SW 1271 (cell line): ENCODE results near the gene CD86.

Experiments used
- DNase-seq, 2 experiments: peaks; one replicate each; lab custom pipeline; 2025; lab: John Stamatoyannopoulos, UW

The CD86 gene

DNA sequence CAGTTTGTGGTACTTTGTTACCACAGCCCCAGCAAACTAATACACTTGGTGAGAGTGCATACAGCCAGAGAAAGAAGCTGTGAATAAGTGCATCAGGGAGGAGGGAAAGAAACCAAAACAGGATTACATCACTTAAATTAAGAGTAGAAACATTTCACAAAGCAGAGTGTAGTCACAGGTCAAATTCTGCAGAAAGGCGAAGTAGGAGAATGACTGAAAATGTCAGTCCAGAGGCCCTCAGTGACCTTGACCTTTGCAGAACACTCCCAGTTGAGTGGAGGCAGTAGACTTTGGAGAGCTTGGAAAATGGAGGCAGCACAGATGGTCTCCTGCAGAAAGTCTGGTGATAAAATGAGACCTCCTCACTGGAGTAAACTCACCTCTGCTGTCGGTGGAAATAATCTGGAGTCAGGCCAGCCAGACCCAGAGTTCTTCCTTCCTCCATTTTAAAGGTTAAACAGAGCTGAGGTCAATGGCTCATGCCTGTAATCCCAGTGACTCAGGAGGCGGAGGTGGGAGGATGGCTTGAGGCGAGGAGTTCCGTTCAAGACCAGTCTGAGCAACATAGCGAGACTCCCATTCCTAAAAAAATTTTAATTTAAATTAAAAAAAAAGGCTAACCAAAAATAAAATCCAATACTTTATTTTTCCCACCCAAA is 5.0 kb downstream of the CD86 start:
- no peak for DNase-seq

DNA sequence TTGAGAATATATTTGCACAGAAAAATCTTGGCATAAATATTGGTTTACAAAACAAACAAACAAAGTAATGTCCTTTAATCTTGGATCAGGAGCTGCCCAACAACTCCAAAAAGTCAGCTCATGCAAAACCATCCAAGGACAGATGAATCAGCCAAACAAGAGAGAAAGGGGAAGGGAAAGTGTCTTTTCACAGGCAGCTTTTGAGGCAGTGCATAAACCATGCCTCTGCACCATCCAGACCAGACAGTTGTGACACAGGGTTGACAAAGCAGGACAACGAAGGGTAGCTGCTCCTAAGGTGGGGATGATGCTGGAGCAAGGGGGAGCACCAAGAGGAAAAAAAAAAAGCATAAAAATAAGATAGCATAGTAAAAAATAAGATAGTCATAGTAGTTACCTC is 8.7 kb downstream of the CD86 start:
- DNase-seq: no peak

DNA sequence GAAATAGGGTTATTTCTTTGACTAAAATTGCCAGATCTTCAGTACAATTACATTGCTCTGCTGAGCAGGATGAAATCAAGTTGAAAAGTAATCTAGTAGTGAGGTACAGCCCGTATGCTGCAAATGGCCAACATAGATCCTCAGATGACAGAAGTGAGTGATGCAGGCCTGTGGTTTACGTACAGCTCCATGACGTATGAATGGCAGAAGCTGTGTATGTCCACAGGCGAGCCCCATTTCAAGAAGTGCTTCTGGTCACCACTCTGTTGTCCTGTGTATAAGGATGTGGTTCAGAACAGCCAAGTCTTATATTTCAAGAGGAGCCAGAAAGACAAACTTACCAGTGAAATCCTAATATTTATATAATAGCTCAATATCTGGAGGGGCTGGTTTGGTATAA is 9.2 kb downstream of the CD86 start:
- no peak for DNase-seq

DNA sequence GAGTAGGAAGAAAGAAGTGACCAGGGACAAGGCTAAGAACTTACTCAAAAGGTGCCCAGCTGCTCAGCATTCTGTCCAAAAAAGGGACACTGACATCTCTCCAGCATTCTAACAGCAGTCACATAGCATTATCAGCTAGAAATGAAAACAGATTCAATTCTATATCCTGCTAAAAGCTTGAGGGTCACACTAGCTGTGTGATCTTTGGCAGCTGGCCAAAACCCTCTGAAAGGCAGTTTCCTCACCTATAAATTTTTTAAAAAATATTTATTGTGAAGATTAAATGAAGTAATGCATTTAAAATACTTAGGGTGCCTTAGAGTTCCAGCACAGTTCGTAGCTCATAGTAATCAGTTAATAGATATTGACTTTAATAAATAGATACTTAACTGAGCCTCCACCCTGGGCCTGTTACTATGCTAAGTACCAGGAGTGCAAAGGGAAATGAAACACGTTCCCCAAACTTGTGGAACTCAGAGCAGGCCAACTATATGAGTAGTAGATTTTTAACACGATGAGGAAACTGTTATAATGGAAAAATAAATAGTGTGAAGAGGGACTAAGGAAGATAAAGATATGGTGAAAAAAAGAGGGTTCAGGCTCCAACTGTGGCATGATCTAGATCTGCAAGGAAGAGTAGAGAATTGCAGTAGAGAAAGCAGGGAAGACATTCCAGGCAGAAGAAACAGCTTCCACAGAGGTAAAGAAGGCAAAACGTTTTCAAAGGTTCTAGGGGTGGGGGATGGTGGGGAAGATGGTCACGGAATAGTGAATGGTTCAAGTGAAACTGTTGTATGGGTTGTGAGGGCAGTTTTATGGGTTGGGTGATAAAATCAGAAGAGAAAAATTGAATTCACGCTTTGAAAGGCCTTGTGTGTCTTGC is 11.4 kb downstream of the CD86 start:
- DNase-seq: no peak

DNA sequence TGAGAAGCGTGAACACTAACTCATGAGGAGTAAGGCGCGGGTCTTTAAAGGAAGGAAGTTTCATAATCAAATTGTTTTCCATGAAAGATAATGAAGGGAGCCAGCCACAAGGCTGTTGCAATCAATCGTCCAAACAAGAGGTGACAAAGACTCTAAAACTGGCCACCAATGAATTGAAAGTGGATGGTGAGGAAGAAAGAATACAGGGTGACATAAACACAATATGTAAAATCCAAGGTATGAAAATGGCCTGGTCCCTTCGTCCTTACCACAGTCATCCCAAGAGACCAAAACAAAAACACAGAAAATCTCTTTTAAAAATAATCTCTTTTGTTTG is 12.0 kb downstream of the CD86 start:
- no peak for DNase-seq

DNA sequence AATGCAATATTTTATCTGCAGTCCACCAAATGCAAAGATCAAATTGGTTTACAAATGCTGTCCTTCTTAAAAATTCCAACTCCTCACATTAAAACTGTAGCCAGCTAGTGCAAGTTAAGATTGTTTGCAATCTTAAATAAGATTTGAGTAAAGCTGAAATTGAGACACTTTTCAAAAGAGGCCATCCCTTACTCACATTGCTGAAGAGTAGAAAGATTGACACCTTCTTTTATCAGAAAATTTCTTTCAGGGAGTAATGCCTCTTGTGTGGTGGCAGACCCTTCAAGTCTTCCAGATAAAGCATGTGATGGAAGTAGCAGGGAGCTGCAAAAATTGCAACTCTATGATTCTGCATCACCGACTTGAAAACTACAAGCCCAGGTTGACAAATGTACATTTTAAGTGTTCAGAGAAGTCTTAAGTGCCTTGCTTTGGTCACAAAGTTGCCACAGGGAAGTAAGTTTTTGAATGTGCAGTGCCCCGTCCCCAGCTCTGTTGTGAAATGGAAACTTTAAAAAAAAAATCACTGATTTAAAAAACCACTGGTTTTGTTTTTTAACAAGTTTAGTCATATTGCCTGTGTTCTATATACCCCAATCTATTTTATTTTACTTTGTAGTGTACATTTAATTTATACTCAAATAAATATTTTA is 12.6 kb downstream of the CD86 start:
- DNase-seq: no peak

DNA sequence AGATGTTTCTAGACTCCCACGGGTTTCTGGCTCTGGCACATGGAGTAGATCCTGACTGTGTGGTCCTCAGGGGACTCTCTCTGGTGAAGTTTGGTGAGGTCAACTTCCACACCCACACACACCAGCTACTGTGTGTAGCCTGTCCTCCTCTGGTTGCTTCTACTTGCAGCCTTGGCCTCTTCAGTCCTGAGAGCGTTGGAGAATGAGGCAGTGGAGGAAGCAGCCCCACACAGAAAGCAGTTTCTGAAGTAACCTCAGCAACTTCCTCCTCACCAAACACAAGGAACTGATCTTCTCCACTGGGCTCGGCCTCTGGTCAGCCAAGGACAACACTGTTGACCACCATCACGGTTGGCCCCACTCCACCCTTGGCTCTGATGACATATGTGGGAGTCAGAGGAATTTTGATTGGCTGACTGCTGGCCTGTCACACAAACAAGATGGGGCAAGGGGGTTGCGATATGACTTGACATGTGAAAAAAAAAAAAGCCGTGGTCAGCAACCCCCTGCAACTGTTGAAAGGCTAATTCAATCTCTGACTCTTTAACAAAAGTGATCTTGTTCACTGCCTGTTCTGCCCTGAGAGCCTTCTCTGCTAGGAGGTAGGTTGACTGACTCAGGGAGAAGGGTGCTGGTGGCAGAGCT is 19.6 kb downstream of the CD86 start:
- DNase-seq: no peak

DNA sequence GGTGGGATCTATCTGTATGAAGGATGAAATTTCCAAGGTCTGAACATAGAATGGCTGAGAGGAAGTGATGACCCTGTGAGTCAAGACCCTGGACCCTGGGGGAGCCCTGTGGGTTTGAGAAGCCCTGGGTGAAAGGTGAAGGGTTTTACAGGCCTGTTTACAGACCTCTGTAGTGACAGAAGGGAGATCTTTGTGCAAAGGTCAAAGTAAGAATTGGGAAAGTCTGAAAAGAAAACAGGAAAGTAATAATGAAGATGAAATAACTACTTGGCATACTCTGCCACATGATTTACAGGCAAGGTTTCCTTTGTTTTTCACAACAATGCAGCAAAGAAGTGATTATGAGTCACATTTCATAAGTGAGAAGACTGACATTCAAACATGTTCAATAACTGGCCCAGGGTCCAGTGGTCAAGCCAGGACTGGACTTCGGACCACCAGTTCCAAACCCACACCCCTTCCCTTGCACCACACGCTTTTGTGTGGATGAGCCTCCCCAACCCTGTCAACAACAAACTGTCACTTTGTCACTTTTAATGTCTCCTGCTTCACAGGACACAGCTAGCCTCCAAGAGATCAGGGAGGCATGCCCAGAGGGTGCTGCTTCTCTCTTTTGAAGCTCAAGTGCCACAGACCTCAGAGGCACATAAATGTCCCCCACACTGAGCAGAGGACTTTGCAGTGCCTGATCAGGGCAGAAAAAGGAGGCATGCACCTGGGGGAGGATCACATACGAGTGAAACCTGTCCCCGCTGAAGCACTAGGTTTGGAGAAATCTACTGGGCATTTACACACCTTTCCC is 21.5 kb downstream of the CD86 start:
- DNase-seq: no peak

DNA sequence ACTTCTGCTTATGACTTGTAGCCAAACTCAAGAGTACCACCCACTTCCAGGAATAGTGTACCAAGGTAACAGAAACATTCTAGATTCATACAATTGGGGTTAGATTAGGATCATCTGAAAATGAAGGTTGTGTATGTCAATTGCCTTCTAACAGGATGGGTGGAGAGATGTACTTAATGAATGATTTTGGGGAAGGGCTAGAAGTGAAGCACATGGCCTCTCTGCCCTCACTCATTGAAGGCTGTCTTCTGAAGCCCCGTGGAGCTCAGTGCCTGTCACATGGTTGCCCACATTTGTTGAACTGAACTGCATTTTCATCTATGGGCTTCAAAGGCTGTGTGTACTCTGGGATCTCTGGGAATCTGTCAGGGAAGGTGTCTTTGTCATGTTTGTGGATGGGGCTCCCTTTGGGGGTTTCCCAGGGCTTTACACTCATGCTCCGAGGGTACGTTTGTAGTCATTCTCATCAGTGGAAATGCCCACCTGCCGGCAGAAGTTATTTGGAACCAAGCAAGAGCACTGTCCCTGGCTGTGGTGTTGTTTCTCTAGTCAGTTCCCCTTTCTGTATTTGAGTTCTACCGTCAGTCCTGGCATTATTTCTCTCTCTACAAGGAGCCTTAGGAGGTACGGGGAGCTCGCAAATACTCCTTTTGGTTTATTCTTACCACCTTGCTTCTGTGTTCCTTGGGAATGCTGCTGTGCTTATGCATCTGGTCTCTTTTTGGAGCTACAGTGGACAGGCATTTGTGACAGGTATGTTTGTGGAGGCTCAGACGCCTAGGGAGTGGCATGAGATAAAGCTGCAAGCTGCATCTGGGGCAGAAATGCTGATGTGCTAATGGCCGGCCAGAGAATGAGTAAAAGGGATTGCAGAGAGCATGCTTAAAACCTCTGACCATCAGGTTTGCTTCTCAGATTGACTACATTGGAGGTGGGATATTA is 22.4 kb downstream of the CD86 start:
- no peak for DNase-seq

DNA sequence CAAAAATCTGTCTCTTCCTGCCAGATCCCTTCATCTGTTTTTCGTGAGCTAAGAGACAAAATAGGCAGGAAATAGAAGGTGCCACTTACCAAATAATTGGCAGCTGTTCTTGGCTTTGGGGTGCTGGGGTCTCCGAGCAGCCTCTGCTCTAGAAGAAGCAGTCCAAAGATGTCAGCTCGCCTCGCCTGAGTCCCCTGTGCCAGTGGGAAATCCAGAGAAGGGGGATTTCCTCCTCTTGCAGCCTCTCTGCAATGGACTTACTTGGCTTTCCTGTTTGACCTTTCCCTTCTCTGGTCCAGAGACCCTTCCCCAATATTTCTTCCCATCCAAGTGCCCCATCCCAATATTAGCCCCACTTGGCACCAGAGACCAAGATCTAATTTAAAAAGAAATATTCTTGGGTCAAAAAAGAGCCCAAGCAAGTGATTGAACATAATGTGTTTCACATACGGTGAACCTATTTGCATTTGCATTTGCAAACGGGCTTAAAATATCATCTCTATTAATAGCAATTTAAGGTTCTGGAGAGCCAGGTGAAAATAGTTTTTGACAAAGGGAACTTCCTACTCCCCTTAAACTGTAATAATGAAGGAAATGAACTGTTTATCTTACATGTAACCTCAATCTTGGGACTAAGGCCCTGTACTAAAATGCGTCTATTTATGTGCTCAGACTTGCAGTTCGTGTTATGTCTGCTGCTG is 23.2 kb downstream of the CD86 start:
- DNase-seq: no peak

DNA sequence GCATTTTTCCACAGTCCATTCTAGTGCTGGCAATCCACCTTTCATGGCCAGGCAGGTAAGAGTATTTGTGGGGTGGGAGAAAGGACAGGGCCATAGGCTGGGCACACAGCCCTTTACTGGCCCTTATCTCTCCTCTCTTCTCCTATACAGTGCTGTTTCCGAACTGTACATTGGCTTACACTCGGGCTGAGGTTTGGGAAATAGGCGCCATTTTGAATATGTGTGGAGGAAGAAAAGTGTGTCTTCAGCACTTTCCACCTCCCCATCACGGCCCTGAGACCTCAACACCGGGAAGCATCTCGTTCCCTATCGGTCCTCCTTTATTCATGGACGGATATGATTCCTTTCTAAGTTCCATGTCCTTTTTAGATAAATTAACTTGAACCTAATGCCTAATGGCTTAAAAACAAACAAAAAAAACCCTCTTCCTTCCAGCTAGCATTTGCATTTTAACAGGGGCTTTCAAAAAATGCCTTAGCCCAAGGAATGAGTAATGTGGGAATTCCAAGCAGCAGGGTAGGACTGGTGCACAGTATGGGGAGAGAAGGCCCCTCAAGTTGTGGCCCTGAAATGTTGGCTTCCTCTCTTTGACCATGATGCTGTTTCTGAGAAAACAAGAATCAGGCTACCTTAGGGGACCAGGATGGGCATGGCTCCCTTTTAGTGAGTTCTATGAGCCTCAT is 24.5 kb downstream of the CD86 start:
- no peak for DNase-seq

DNA sequence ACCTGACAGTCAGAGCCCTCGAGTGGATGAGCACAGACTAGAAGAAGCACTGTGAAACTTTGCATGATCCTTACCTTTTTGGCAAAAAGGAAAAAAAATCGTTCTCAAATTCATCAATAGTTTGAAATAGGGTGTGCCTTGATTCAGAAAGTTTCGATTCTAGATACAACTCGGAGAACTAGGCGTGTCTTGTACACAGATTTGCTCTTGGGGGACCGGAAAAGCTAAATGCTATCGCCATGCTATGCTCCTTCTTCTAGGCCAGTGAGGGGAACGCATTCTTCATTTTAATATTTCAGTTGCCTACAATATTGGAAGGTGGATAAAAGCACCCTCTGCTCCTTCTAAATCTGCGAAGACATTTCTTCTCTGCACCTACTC is 25.0 kb downstream of the CD86 start:
- no peak for DNase-seq

DNA sequence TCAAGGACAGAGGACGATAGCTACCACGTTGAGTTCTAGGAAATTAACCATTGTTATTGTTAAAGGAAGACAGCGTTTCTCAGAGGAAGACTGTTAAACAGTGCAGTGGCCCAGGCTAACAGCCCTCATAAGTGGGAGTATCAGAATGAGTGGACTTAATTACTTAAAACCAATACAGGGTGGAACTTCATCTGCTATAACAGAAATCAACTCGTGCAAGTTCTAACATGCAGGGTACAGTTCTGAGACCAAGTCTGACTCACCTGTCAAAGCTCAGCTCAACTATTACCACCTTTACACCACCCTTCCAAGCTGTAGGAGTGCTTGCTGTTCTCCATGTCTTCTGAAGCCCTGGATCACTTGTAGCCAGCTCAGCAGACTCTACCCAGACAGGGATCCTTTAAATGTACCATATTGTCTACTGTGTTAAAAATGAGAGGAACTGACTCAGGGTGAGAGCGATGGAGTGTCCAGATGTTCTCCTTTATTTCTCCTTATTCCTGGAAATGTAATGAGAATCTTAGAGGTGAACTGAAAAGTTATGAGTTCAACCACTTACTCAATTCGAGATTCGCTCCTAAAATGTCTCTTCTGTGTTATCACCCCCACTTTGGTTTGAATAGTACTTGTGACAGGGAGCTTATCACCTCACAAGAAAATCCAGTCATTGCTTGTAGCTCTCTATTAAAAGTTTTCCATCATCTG is 26.5 kb downstream of the CD86 start:
- DNase-seq: no peak

DNA sequence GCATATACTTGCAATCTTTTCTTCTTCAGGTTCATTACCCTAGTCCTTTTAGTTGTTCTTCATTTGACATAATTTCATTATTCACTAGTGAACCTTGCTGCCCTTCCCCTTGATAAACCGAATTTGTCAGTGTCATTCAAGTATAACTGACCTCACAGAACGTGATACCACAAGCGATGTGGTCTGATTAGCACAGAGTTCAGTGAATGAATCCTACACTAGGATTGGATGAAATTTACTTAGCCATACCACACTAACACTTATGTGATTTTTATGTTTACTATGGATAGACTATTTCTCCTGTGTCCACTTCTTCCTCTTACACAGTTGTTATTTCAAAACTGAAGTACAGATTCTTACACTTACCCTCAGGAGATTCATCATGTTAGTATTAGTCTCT is 27.2 kb downstream of the CD86 start:
- DNase-seq: no peak

DNA sequence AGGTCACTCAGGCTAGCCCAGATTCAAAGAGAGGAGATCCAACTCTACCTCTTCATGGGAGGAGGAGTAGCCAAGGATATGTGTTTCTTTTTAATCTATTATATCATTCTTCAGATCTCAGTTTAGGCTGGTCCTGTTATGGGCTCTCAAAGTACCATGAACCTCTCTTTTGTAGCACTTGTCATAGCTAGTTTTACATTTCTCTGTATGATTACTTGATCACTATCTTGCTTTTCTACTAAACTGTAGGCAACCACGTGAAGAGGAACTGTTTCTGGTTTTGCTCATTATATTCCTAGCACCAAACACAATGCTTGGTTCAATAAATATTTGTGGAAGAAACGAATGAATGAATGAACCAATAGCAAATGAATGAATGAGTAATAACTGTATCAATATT is 29.6 kb downstream of the CD86 start:
- DNase-seq: no peak

DNA sequence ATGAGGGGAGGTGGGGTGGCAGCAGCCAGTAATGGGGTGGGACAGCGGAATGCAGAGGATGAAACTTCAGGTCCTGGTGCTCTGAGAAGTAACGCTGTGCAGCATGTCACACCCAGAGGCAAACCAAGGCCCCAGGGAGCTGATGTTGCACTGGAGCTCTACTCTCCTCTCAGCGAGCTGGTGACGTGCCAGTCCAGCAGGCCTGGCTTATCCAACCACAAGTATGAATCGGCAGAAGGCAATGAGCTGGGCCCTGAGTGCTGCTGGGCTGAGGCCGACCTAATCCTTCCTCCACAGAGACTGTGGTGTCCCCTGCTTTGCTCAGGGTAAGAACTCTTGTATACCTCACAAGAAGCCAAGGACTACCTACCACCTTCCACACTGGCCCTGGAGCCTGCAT is 30.5 kb downstream of the CD86 start:
- DNase-seq: no peak

DNA sequence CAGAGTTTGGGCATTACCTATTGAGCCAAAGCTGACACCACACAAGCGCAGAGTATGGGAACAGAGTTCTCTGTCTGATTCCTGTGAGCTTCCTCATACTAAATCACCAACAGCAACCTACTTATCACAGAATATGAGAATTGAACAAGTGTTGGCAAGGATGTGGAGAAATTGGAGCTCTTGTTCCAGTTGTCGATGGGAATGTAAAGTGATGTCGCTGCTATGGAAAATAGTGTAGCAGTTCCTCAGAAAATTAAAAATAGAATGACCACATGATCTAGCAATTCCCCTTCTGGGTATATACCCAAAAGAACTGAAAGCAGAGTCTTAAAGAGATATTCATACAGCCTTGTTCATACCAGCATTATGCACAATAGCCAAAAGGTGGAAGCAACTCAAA is 33.4 kb downstream of the CD86 start:
- no peak for DNase-seq

DNA sequence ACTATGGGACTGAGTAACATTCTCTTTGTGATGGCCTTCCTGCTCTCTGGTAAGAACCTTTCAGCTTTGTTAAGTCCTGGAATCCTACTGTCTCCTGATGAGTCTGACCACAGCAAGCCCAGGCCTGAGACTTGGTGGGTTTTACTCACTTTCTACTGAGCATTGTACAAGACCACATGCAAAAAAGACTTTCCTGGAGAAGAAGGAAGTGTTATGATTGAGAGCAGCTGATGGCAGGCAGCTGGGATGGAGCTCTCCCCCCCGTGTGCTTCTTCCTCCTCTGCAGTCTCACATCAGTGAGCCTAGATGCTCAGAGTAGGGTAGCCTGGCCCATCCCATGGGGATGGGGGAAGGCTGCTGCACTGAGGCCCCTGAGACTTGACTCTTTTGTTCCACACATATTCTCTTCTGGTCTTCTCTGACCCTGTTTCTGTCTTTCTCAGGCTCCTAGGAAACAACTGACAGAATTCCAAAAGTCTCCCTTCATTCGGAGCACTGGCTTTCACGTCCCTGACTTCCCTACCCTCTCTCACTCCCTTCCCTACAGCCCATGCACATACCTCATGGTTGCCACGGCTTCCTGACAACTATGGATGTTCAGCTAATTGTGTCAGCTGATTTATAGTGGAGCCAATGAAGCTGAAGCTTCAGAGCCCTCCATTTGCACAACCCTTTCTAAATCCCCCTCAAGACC is 36.6 kb downstream of the CD86 start:
- DNase-seq: no peak
